Glutamatergic neuron (in vitro differentiated cells): Measurements from ENCODE around the gene ZNF500. TPM values are rescaled to one million over a fixed set of nuclear protein-coding genes. Genes with fewer than 3 reads are reported as not detected.

Experiments used
- DNase-seq: peaks from one replicate; pipeline ENCODE4 v3.0.0; 2022
- H3K27ac Mint-ChIP-seq: one replicate; pipeline ENCODE4 v1.8.0; 2020; ENCODE audit warnings: mild to moderate bottlenecking, mixed read lengths, inconsistent platforms; ENCODE audit not compliant: unreplicated experiment
- H3K27me3 Mint-ChIP-seq: one replicate; pipeline ENCODE4 v1.8.0; 2020; ENCODE audit warnings: mild to moderate bottlenecking, moderate library complexity, mixed read lengths, inconsistent platforms; ENCODE audit not compliant: unreplicated experiment
- H3K36me3 Mint-ChIP-seq: one replicate; pipeline ENCODE4 v1.8.0; 2020; ENCODE audit warnings: mild to moderate bottlenecking, mixed read lengths, inconsistent platforms; ENCODE audit not compliant: unreplicated experiment
- H3K4me1 Mint-ChIP-seq: one replicate; pipeline ENCODE4 v1.8.0; 2020; ENCODE audit warnings: mild to moderate bottlenecking, low read depth, mixed read lengths, inconsistent platforms; ENCODE audit not compliant: unreplicated experiment
- H3K4me3 Mint-ChIP-seq: one replicate; pipeline ENCODE4 v1.8.0; 2020; ENCODE audit warnings: mild to moderate bottlenecking, mixed read lengths, inconsistent platforms; ENCODE audit not compliant: unreplicated experiment
- H3K9me3 Mint-ChIP-seq: one replicate; pipeline ENCODE4 v1.8.0; 2020; ENCODE audit warnings: mild to moderate bottlenecking, moderate library complexity, mixed read lengths, inconsistent platforms; ENCODE audit not compliant: unreplicated experiment
- long read RNA-seq: library from polyadenylated mRNA; unstranded; transcript quantifications from one replicate; pipeline ENCODE4 v2.0.0, GENCODE V29; 2020; ENCODE audit not compliant: unreplicated experiment
- total RNA-seq: library from RNA; stranded (reverse); fragmentation: NEBNext Ultra II Directional; extraction: Animal tissue kit (Norgen Biotek cat#: 25700); gene quantifications from one replicate; pipeline ENCODE4 v1.2.1, GENCODE V29; 2021; ENCODE audit not compliant: unreplicated experiment
- TF ChIP-seq, protein P1 (sequence below): fragments of 200-600 bp; sonication (generic); IDR thresholded peaks from one replicate; pipeline ENCODE4 v1.5.0; 2021; ENCODE audit not compliant: partially characterized antibody, unreplicated experiment

Gene ZNF500
- 19.8 TPM for total RNA-seq
- long read RNA-seq, partial matches to known transcripts = 0 of 1 reads
- long read RNA-seq, other reads (novel, unspliced or antisense) = 0 of 1 reads

DNA sequence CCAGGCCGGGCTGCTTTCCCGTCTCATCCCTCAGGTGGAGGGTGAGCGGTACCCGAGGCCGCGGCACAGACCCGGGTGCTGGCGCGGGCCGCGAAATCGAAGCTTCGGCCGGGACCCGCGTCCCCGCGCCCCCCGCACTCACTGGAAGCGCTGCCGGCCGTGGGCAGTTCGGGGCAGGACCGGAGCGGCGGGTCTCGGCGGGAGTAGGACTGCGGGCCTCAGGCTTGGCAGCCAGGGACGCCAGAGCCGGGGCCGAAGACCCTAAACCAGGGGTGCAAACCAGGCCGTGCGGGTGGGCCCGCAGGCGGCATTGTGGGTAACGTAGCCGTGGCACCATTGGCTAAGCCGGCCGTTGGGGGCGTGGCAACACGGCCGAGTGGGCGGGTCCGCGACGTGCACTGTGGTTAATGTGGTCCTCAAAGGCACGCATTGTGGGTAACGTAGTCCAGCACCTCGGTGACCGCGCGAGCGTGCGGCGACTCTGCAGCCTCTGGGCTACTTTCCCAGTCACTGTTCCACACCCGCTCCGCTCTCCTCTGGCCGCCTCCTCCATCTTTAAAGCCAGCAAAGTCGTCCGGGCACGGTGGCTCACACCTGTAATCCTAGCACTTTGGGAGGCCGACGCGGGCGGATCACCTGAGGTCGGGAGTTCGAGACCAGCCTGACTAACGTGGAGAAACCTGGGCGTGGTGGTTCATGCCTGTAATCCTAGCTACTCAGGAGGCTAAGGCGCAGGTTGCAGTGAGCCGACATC lies at the start of gene ZNF500:
Gene ZNF500 (minus strand): TSS at position 288 of the 754 bp plus-strand sequence. CDS start 1,184 bp downstream, outside the sequence.
- Mint-ChIP-seq H3K9me3 (peaks cover 5% of the 10 kb centered on the region), H3K4me1 (peaks cover 7% of the 10 kb centered on the region), H3K36me3 (no peaks in the 10 kb centered on the region), H3K27me3 (no peaks in the 10 kb centered on the region), H3K27ac (peak within 1 kb of the TSS; percentile 70), H3K4me3 (peak within 1 kb of the TSS; percentile 89)
- DNase-seq = peak; percentile 100
- TF ChIP-seq, protein P1, sequence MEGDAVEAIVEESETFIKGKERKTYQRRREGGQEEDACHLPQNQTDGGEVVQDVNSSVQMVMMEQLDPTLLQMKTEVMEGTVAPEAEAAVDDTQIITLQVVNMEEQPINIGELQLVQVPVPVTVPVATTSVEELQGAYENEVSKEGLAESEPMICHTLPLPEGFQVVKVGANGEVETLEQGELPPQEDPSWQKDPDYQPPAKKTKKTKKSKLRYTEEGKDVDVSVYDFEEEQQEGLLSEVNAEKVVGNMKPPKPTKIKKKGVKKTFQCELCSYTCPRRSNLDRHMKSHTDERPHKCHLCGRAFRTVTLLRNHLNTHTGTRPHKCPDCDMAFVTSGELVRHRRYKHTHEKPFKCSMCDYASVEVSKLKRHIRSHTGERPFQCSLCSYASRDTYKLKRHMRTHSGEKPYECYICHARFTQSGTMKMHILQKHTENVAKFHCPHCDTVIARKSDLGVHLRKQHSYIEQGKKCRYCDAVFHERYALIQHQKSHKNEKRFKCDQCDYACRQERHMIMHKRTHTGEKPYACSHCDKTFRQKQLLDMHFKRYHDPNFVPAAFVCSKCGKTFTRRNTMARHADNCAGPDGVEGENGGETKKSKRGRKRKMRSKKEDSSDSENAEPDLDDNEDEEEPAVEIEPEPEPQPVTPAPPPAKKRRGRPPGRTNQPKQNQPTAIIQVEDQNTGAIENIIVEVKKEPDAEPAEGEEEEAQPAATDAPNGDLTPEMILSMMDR = no peak

DNA sequence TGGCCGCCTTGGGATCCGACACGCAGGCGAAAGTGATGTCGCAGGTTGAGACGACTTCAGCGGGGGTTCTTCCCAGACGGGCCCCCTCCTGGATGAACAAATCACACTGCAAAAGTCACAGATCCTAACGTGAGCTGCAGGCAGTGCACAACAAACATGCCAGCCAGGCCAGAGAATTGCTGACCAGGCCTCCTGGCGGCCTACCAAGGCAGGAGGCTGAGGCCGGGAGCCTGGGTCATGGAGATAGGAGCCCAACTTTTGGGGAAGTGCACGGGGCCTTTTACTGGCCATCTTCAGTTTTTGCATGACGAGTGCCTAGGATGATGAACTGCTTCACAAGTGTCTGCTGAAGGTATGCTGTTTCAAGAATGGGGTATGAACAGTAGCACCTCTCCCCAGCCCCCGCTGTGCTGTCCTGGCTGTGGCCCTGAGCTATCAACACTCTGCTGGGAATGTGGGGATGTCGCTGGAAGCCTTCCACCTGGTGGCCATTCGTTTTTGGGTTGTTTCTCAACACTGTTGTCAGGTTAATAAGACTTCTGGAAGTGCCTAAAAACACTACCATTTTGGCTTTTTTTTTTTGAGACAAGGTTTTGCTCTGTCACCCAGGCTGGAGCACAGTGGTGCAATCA lies 47.7 kb upstream of the ZNF500 start:
- TF ChIP-seq, protein P1 = no peak
- no peaks in the 10 kb centered on the region for H3K4me1 Mint-ChIP-seq
- H3K36me3 Mint-ChIP-seq = no peaks in the 10 kb centered on the region
- no peak overlapping the region for H3K4me3 Mint-ChIP-seq
- no peak overlapping the region for H3K27ac Mint-ChIP-seq
- no peak for DNase-seq
- peaks cover 3% of the 10 kb centered on the region for H3K27me3 Mint-ChIP-seq
- peaks cover 4% of the 10 kb centered on the region for H3K9me3 Mint-ChIP-seq

DNA sequence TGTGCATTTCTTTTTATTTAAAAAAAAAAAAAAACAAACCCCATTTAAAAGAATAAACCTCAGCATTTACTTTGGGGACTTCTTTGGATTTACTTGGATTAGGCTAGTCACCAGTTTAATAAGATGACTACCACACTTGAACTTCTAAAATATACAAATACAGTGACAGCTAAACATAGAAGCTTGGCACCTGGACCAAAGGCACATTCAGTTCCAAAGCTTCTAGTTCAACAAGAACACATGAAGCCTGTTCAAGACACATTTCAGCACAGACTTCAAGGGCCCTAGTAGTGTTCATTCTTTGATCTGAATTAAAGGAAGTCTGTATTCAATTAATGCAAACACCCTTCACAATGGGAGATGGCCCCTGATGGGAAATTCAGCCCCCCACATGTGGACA lies 47.1 kb upstream of the ZNF500 start:
- Mint-ChIP-seq H3K36me3 (no peaks in the 10 kb centered on the region), H3K27ac (no peak overlapping the region), H3K4me1 (no peaks in the 10 kb centered on the region), H3K4me3 (no peak overlapping the region), H3K27me3 (peaks cover 3% of the 10 kb centered on the region), H3K9me3 (peaks cover 4% of the 10 kb centered on the region)
- DNase-seq = no peak
- TF ChIP-seq, protein P1 = no peak

DNA sequence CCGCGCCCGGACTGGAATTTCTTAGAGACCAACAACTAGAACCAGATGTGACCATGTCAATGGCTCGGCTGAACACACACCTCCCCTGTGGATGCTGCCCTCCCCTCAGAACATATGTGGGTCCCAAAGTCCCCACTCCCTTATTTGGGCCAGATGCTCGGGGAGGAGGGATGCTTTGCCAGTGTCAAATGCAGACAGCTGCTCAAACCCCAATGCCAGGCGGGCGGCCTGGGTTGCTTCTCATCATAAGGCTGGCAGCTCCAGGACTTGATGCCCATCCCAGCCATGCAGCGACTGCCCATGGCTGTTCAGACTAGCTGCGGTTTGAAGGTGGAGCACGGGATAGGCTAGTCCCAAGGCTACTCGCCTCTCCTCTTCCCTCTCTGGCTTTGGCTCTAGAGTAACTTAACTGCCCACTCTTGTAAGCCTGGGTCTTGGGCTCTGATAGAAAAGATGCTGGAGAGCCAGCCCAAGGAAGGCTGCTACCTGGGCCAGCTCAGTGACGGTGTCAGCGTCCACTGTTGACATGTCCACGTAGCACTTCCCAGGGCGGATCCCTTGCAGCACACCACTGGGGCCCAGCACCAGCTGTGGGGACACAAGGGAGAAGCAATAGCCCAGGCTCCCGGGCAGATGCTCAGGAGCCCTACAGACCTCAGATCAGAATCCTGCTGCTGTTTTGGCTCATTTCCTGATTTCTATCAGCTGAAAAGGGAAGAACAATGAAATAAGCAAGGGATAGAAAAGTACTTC lies 46.5 kb upstream of the ZNF500 start:
- no peaks in the 10 kb centered on the region for H3K27me3 Mint-ChIP-seq
- no peak for DNase-seq
- H3K27ac Mint-ChIP-seq = no peak overlapping the region
- TF ChIP-seq, protein P1 = no peak
- H3K9me3 Mint-ChIP-seq = peaks cover 4% of the 10 kb centered on the region
- H3K4me1 Mint-ChIP-seq = no peaks in the 10 kb centered on the region
- no peak overlapping the region for H3K4me3 Mint-ChIP-seq
- no peaks in the 10 kb centered on the region for H3K36me3 Mint-ChIP-seq
